ENCODE data around the gene CLCN6.

The CLCN6 gene

DNA sequence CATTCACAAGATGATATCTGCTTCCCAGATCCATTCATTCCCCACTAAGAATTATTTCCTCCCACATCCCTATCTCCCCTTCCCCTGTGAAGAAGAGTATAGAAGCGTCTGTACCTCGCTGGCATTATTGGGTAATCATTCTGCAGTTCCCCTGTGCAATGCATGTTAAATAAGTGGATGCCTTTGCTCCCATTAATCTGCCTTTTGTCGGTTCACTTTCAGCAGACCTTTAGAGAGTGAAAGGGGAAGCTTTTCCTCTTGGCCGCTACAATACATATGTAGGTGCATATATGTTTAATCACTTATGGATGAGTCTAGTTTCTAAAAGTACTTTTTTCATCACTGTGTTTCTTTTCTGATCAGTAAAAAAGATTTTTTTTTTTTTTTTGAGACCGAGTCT is 7.0 kb downstream of the CLCN6 start:
- TF ChIP-seq, protein P1, sequence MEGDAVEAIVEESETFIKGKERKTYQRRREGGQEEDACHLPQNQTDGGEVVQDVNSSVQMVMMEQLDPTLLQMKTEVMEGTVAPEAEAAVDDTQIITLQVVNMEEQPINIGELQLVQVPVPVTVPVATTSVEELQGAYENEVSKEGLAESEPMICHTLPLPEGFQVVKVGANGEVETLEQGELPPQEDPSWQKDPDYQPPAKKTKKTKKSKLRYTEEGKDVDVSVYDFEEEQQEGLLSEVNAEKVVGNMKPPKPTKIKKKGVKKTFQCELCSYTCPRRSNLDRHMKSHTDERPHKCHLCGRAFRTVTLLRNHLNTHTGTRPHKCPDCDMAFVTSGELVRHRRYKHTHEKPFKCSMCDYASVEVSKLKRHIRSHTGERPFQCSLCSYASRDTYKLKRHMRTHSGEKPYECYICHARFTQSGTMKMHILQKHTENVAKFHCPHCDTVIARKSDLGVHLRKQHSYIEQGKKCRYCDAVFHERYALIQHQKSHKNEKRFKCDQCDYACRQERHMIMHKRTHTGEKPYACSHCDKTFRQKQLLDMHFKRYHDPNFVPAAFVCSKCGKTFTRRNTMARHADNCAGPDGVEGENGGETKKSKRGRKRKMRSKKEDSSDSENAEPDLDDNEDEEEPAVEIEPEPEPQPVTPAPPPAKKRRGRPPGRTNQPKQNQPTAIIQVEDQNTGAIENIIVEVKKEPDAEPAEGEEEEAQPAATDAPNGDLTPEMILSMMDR (IDR thresholded peaks at IDR 0.05; ENCODE audit: borderline replicate concordance, insufficient read depth, low read depth, low read length): no peak
- H3K4me3 ChIP-seq (ENCODE audit: low read depth, low read length): no peak overlapping the region

DNA sequence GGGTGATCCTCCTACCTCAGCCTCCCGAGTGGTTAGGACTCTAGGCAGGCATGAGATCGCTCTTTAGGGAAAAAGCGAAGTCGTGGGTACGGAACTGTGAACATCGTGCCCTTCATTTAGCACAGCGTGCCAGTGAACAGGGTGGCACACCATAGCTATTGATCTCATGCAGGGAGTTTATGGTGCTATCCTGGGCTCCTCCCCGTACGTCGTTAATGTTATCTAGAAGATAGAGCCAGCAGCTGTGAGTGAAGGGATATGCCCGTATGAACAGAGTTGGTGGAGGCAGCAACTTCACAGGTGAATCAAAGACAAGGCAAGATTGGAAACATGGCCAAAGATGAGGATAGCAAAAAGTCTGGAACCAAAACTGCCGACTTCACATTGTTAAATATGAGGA is 11.2 kb downstream of the CLCN6 start:
- no peak overlapping the region for H3K4me3 ChIP-seq (ENCODE audit: low read depth, low read length)
- TF ChIP-seq, protein P1 (IDR thresholded peaks at IDR 0.05; ENCODE audit: borderline replicate concordance, insufficient read depth, low read depth, low read length): no peak

DNA sequence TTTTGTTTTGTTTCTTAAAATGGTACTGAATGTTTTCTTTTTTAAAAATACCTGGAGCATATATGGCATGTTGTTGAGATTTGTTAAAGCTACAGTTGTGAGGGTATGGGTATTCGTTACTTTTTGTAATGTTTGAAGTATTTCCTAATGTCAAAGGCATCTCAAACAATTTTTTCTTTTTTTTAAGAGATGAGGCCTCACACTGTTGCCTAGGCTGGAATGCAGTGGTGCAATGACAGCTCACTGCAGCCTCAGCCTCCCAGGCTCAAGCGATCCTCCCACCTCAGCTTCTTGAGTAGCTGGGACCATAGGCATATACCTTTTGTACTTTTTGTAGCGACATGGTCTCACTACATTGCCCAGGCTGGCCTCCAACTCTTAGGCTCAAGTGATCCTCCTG is 16.1 kb downstream of the CLCN6 start:
- TF ChIP-seq, protein P1 (IDR thresholded peaks at IDR 0.05; ENCODE audit: borderline replicate concordance, insufficient read depth, low read depth, low read length): no peak
- no peak overlapping the region for H3K4me3 ChIP-seq (ENCODE audit: low read depth, low read length)

DNA sequence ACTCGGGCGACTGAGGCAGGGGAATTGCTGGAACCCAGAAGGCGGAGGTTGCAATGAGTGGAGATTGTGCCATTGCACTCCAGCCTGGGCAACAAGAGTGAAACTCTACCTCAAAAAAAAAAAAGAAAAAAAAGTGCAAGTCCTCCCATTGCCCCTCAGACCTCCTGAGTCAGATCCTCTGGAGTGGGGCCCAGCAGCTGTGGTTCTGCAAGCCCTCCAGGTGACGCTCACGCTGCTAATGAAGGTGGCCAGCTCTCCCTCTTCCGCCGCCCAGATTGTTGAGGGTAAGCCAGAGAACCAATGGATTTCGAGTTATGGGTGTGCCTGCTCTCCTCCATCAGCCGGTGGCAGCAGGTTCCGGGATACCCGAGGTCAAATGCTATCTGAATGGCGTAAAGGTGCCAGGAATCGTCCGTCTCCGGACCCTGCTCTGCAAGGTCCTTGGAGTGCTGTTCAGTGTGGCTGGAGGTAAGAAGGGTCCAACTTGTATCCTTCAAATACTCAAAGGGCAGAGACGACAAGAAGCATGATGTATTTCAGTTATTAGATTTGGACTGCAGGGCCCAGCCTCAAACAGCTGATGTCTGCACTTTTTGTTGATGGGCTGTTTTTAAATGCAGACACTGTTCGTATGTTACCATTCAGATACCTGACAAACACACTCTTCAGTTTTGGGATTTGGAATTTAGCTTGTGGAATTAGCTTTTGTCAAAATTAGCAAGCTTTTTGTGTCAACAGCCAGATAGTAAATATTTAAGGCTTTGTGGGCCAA is 17.6 kb downstream of the CLCN6 start:
- TF ChIP-seq, protein P1 (IDR thresholded peaks at IDR 0.05; ENCODE audit: borderline replicate concordance, insufficient read depth, low read depth, low read length): no peak
- H3K4me3 ChIP-seq (ENCODE audit: low read depth, low read length): no peak overlapping the region

DNA sequence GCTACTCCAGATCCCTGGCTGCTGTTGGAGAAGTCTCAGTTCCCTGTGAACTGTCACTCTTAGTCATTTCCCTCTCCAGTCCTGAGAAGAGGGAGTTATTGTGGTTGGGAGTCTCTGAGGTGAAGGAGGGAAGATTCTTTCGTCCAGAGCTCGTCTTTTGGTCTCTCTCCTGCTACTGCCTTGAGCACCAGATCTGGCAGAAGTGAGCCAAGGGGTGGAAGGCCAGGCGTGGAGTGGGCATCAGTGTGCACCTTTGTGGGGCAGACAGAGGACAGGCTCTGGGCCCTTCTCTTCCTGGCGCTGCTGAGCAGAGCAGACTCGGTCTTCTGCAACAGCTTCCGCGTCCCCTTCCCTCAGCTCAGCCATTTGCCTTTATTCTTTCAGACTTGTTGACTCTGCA is 19.1 kb downstream of the CLCN6 start:
- H3K4me3 ChIP-seq (ENCODE audit: low read depth, low read length): no peak overlapping the region
- TF ChIP-seq, protein P1 (IDR thresholded peaks at IDR 0.05; ENCODE audit: borderline replicate concordance, insufficient read depth, low read depth, low read length): no peak

DNA sequence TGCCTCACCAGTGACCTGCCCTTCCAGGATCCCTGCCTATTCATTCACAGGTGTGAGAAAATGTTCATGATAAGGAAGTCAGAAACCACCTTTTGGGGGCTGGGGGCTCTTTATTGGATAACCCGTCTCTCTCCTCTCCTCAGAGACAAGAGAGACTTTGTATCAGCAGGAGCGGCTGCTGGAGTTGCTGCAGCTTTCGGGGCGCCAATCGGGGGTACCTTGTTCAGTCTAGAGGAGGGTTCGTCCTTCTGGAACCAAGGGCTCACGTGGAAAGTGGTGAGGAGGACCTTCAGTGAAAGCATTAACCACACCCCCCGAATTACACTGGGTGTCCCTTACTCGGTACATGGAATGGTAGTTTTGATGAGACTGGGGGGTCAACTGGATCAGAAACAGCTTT is 21.0 kb downstream of the CLCN6 start:
- TF ChIP-seq, protein P1 (IDR thresholded peaks at IDR 0.05; ENCODE audit: borderline replicate concordance, insufficient read depth, low read depth, low read length): no peak
- H3K4me3 ChIP-seq (ENCODE audit: low read depth, low read length): no peak overlapping the region

DNA sequence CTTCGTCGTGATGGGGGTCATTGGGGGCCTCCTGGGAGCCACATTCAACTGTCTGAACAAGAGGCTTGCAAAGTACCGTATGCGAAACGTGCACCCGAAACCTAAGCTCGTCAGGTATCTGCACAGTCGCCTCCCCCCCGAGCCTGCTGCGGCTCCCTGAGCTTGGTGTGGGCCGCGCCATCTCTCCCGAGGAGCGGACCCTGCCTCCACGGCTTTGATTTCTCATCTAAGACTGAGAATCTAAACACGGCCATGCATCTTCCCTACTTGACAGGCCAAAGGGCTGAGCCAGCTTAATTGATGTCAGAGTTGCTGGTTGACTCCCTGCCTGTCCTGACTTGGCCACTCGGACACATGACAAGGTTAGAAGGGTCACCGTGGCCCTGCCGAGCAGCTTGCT is 22.5 kb downstream of the CLCN6 start:
- H3K4me3 ChIP-seq (ENCODE audit: low read depth, low read length): no peak overlapping the region
- TF ChIP-seq, protein P1 (IDR thresholded peaks at IDR 0.05; ENCODE audit: borderline replicate concordance, insufficient read depth, low read depth, low read length): no peak

Measured in GM12875 (cell line).